ENCODE results near the gene AP2A1.

Gene AP2A1

GRCh38 chr19:49793561-49793840 is 26.7 kb downstream of the AP2A1 start:
- POLR2A ChIA-PET = no interaction called here
- no peak overlapping the region for H3K4me3 ChIP-seq (ENCODE audit: low read depth, low read length)
- CTCF ChIA-PET = no interaction called here
- no peak for DNase-seq (ENCODE audit: low read depth, low spot score)
- TF ChIP-seq CTCF (IDR thresholded peaks at IDR 0.05; ENCODE audit: insufficient read depth, low read length, missing control alignments) = no peak

GRCh38 chr19:49795615-49796014 is 28.8 kb downstream of the AP2A1 start:
- no peak overlapping the region for H3K4me3 ChIP-seq (ENCODE audit: low read depth, low read length)
- no peak for TF ChIP-seq CTCF (IDR thresholded peaks at IDR 0.05; ENCODE audit: insufficient read depth, low read length, missing control alignments)
- ChIA-PET POLR2A (interaction anchor here (0.9 kb wide), 1 partner anchor 24 kb away, joined by 3 read pairs; no protein-coding TSS in a partner anchor), CTCF (interaction anchor here (1.4 kb wide), 1 partner anchor 115 kb away, joined by 3 read pairs; no protein-coding TSS in a partner anchor)
- no peak for DNase-seq (ENCODE audit: low read depth, low spot score)

- ChIA-PET POLR2A (no interaction called here), CTCF (no interaction called here)
- no peak for DNase-seq (ENCODE audit: low read depth, low spot score)
- TF ChIP-seq CTCF (IDR thresholded peaks at IDR 0.05; ENCODE audit: insufficient read depth, low read length, missing control alignments) = no peak
- H3K4me3 ChIP-seq (ENCODE audit: low read depth, low read length) = no peak overlapping the region
Measured at GRCh38 chr19:49798574-49798973, 31.8 kb downstream of the AP2A1 start.

GRCh38 chr19:49799271-49799797 is 32.5 kb downstream of the AP2A1 start:
- ChIA-PET POLR2A (no interaction called here), CTCF (no interaction called here)

GRCh38 chr19:49799798-49800376 is 33.1 kb downstream of the AP2A1 start:
- no peak for TF ChIP-seq CTCF (IDR thresholded peaks at IDR 0.05; ENCODE audit: insufficient read depth, low read length, missing control alignments)

More at GRCh38 chr19:49799271-49799797, 32.5 kb downstream of the AP2A1 start:
- TF ChIP-seq CTCF (IDR thresholded peaks at IDR 0.05; ENCODE audit: insufficient read depth, low read length, missing control alignments) = no peak
- no peak overlapping the region for H3K4me3 ChIP-seq (ENCODE audit: low read depth, low read length)
- DNase-seq (ENCODE audit: low read depth, low spot score) = no peak

GRCh38 chr19:49800771-49801170 is 34.0 kb downstream of the AP2A1 start:
- ChIA-PET CTCF (interaction anchor here (0.7 kb wide), 1 partner anchor 128 kb away, joined by 4 read pairs; no protein-coding TSS in a partner anchor), POLR2A (no interaction called here)
- H3K4me3 ChIP-seq (ENCODE audit: low read depth, low read length) = no peak overlapping the region
- TF ChIP-seq CTCF (IDR thresholded peaks at IDR 0.05; ENCODE audit: insufficient read depth, low read length, missing control alignments) = no peak
- no peak for DNase-seq (ENCODE audit: low read depth, low spot score)

More at GRCh38 chr19:49799798-49800376, 33.1 kb downstream of the AP2A1 start:
- ChIA-PET POLR2A (no interaction called here), CTCF (no interaction called here)
- no peak for DNase-seq (ENCODE audit: low read depth, low spot score)
- H3K4me3 ChIP-seq (ENCODE audit: low read depth, low read length) = no peak overlapping the region

Data from AG04449 (cell line).